Fibroblast of the aortic adventitia (primary cell): ENCODE data around the gene SMARCAL1. TPM values are rescaled to one million over a fixed set of nuclear protein-coding genes. Genes with fewer than 3 reads are reported as not detected.
A peak's percentile ranks its signal among the peaks of the same experiment; 100 is the strongest.

Experiments
- DNase-seq: peaks from one replicate; pipeline ENCODE4 v3.0.0-alpha.2; 2010; ENCODE audit warnings: low read depth
- H3K4me3 ChIP-seq: 2 replicates; pipeline ENCODE4 v1.5.1; 2011; ENCODE audit warnings: low read depth, mild to moderate bottlenecking, control low read depth, low read length, moderate library complexity
- CTCF ChIP-seq: IDR thresholded peaks from 2 replicates; pipeline ENCODE4 v1.5.1; 2011; ENCODE audit warnings: mild to moderate bottlenecking, low read length, control low read depth, inconsistent platforms; ENCODE audit not compliant: insufficient read depth
- total RNA-seq: library from RNA; depleted of rRNA; stranded (reverse); fragments of >200 nt; gene quantifications from 2 replicates; pipeline ENCODE4 v1.2.3, GENCODE V29; 2012; ENCODE audit warnings: low replicate concordance

Gene SMARCAL1
- total RNA-seq, 1 donor = 20.6 TPM

DNA sequence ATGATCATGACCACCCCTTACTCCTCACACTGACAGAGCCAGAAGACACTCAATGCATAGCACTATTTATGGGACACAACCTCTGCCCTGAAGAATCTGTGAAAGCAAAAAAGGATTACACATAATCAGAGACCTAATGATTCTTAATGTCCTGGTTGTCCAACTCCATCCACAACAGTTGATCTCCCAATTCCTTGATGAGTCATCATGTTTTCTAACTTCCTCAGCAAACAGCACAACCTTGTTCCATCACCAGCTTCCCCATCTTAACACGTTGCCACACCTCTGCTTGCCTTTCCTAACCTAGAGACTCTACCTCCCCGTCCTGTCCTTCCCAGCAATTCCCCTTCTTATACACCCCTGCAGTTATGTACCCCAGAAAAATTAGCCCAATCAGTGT lies 26.8 kb upstream of the SMARCAL1 start:
- no peak for DNase-seq
- H3K4me3 ChIP-seq = no peak overlapping the region
- TF ChIP-seq CTCF = no peak

DNA sequence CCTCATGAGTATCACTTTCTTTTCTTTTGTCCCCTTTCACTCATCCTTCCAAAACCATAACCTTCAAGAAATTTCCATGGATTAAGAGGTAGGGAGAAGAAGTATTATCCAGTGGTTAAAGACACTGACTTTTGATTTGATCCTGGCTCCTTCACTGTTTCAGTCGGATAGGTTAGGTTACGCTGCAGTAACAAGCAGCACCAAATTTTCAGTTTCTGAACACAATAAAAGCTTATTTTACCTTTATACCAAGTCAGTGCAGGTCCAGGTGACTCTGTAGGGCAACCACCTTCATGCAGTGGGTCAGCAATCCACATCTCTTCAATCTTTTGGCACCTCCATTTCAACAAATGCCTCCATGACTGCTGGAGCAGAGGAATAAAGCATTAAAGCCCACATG lies 25.0 kb upstream of the SMARCAL1 start:
- DNase-seq = no peak
- TF ChIP-seq CTCF = no peak
- no peak overlapping the region for H3K4me3 ChIP-seq

DNA sequence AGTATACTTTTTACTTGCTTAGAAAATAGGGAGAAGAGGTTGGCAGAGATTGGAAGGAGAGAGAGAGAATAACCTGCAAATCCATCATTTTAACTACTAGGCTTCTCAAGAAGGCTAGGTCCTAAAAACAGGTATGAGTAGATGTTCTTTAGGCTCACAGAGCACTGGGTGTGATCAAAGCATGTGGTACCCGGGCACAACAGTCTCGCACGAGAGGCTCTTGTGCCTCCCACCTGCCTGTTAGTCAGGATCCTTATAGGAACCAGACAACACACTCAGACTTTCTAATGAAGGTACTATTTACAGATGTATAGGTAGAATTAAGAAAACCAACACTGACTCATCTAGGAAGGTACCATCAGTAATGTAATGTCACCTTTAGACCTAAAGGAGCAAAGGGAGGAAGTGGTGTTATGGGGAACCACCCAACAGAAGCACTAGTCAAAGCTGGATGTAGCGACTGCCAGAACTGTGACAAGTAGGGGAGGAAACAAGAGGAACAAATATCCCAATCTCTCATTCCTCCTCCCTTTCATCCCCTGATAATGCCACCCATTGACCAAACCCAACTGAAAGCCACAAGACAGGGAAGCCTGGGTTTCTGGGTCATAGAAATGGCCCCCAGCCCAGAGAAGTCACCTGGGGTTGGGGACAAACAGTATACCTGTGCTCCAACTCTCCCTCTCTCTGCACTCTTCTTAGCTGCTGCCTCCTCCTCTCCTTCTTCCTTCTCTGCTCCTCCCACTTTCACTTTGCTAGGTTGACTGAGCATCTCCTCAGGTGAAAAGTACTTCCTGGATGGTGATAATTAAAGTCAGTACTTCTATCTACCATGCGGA lies 24.0 kb upstream of the SMARCAL1 start:
- TF ChIP-seq CTCF = no peak
- DNase-seq = no peak

DNA sequence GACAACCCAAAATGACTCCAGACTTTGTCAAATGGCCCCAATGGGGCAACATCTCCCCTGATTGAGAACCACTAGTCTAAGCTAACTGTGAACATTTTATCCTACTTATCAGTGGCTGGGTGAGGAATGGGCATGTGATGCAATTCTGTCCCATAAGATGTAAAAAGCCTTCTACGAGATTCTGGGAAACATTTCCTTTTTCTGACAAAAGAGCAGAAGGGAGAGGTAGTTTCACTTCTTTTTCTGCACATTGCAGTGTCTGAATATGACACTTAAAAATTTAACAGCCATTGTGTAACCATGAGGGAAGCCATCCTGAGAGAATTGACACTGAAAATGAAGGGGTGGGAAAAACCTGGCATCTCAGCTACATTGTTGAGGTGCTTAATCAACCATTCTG lies 22.7 kb upstream of the SMARCAL1 start:
- no peak for TF ChIP-seq CTCF
- no peak overlapping the region for H3K4me3 ChIP-seq
- DNase-seq = peak; percentile 92

More for the DNA sequence above, 24.0 kb upstream of the SMARCAL1 start:
- no peak overlapping the region for H3K4me3 ChIP-seq

DNA sequence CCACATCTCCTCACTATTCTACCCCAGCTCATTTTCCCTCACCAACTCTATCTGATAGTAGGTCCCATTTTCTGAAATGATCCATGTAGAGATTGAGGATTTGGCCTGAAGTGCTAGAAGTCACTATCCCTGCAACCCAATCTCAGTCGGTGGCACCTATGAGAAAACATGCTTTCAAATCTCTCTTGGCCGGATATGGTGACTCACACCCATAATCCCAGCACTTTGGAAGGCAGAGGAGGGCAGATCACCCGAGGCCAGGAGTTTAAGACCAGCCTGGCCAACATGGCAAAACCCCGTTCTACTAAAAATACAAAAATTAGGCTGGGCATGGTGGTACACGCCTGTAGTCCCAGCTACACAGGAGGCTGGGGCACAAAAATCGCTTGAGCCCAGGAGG lies 20.9 kb upstream of the SMARCAL1 start:
- no peak for DNase-seq
- no peak overlapping the region for H3K4me3 ChIP-seq
- TF ChIP-seq CTCF = no peak

GRCh38 chr2:216392018-216392562 lies 20.2 kb upstream of the SMARCAL1 start:
- DNase-seq = no peak
- TF ChIP-seq CTCF = no peak

More at GRCh38 chr2:216392018-216392562, 20.2 kb upstream of the SMARCAL1 start:
- H3K4me3 ChIP-seq = no peak overlapping the region
